GM12878 (cell line): ENCODE results near the gene RIC3. TPM values are rescaled to one million over a fixed set of nuclear protein-coding genes. Genes with fewer than 3 reads are reported as not detected.

Experiments
- ATAC-seq: fragments of 200-7000 bp; cut with Tn5 transposase; 3 replicates; pipeline ENCODE4 v1.9.1; 2020; ENCODE audit warnings: mild to moderate bottlenecking, moderate library complexity
- BruUV-seq: library from RNA; stranded (reverse); fragments of 400-500 nt; replicated peaks from 2 replicates; lab custom pipeline; 2021; lab: Mats Ljungman, UMichigan
- CTCF ChIA-PET: fragments of 300-600 bp; sonication (Branson Sonifier 250); formaldehyde crosslinking; extraction: SDS; loops from one replicate; lab custom pipeline; 2021; ENCODE audit warnings: inconsistent platforms; lab: Yijun Ruan, JAX
- POLR2A ChIA-PET: fragments of 350-600 bp; formaldehyde crosslinking; extraction: SDS; loops from one replicate; lab custom pipeline; 2021; ENCODE audit warnings: inconsistent platforms; lab: Charles Lee
- RAD21 ChIA-PET: fragments of 300-600 bp; sonication (Branson Sonifier 250); formaldehyde crosslinking; loops from one replicate; lab custom pipeline; 2023; ENCODE audit warnings: antibody characterized with exemption; ENCODE audit not compliant: unreplicated experiment; lab: Charles Lee
- SMC1A ChIA-PET: fragments of 300-600 bp; sonication (Branson Sonifier 250); formaldehyde crosslinking; loops from one replicate; lab custom pipeline; 2023; ENCODE audit not compliant: unreplicated experiment, uncharacterized antibody; lab: Charles Lee
- DNase-seq: peaks from one replicate; pipeline ENCODE4 v3.0.0-alpha.2; 2011; ENCODE audit warnings: low read depth, low spot score
- FAIRE-seq: peaks from 3 replicates; lab custom pipeline; 2011; peaks lifted over from hg19 to GRCh38; lab: Jason Lieb, UNC
- H2AFZ ChIP-seq: 2 replicates; pipeline ENCODE4 v1.6.0; 2011; ENCODE audit warnings: low read depth, low read length, control low read depth; ENCODE audit not compliant: control insufficient read depth
- H3K27ac ChIP-seq: 2 replicates; pipeline ENCODE4 v1.5.1; 2011; ENCODE audit warnings: control low read depth; ENCODE audit not compliant: control insufficient read depth, insufficient read depth
- H3K27me3 ChIP-seq, 2 experiments: replicated peaks in 1 of 2; 2 replicates each; pipeline versions ENCODE4 v1.6.0 to v1.6.1; 2011; ENCODE audit warnings: low read length in 1 of 2; ENCODE audit not compliant: control insufficient read depth in 2 of 2, insufficient read depth in 2 of 2
- H3K36me3 ChIP-seq, 2 experiments: 2 replicates each; pipeline ENCODE4 v1.5.1; 2011; ENCODE audit warnings: low read length in 1 of 2; ENCODE audit not compliant: control insufficient read depth in 2 of 2, insufficient read depth in 2 of 2
- H3K4me1 ChIP-seq: 2 replicates; pipeline ENCODE4 v1.6.1; 2011; ENCODE audit warnings: mild to moderate bottlenecking, low read length, moderate library complexity, mixed read lengths; ENCODE audit not compliant: control insufficient read depth, insufficient read depth
- H3K4me2 ChIP-seq: 2 replicates; pipeline ENCODE4 v1.6.0; 2011; ENCODE audit warnings: control low read depth; ENCODE audit not compliant: control insufficient read depth, insufficient read depth
- H3K4me3 ChIP-seq: fragments of 200-600 bp; sonication (generic); 2 replicates; pipeline ENCODE4 v1.5.1; 2016
- H3K79me2 ChIP-seq: 2 replicates; pipeline ENCODE4 v1.6.0; 2011; ENCODE audit warnings: low read length; ENCODE audit not compliant: control insufficient read depth, insufficient read depth
- H3K9ac ChIP-seq: 2 replicates; pipeline ENCODE4 v1.8.0; 2011; ENCODE audit warnings: low read length, control low read depth, mixed read lengths; ENCODE audit not compliant: control insufficient read depth, insufficient read depth
- H3K9me3 ChIP-seq: replicated peaks from 3 replicates; pipeline ENCODE4 v1.5.1; 2011; ENCODE audit warnings: mild to moderate bottlenecking, low read length; ENCODE audit not compliant: control insufficient read depth, insufficient read depth
- H4K20me1 ChIP-seq: 2 replicates; pipeline ENCODE4 v1.6.0; 2011; ENCODE audit not compliant: control insufficient read depth, insufficient read depth
- CBX3 ChIP-seq: fragments of 200-600 bp; sonication (generic); IDR thresholded peaks from 2 replicates; pipeline ENCODE4 v1.6.1; 2016; ENCODE audit warnings: low read depth, borderline replicate concordance
- KDM1A ChIP-seq: fragments of 200-600 bp; sonication (generic); IDR thresholded peaks from 2 replicates; pipeline ENCODE4 v1.6.1; 2016; ENCODE audit warnings: borderline replicate concordance
- LARP7 ChIP-seq: fragments of 450-650 bp; IDR thresholded peaks from 2 replicates; pipeline ENCODE4 v1.6.1; 2017; ENCODE audit warnings: mild to moderate bottlenecking
- RAD21 ChIP-seq: IDR thresholded peaks from 2 replicates; pipeline ENCODE4 v1.6.1; 2011; ENCODE audit warnings: mild to moderate bottlenecking, low read depth, low read length, moderate library complexity; ENCODE audit not compliant: insufficient read depth
- SREBF2 ChIP-seq: IDR thresholded peaks from 2 replicates; pipeline ENCODE4 v1.6.1; 2012; ENCODE audit warnings: mild to moderate bottlenecking, low read length
- SRF ChIP-seq, 2 experiments: IDR thresholded peaks; 2 replicates each; pipeline ENCODE4 v1.6.1; 2011; ENCODE audit warnings: low read depth in 2 of 2, low read length in 2 of 2, mild to moderate bottlenecking in 1 of 2, moderate library complexity in 1 of 2
- ZBTB40 ChIP-seq: fragments of 450-650 bp; IDR thresholded peaks from 2 replicates; pipeline ENCODE4 v1.6.1; 2016; ENCODE audit warnings: mild to moderate bottlenecking, moderate library complexity, borderline replicate concordance
- WGBS: methylation state at CpG from one replicate; pipeline ENCODE4 v1.1.6; 2016; ENCODE audit warnings: low lambda C conversion rate; ENCODE audit not compliant: insufficient replicate concordance, insufficient coverage; ENCODE audit errors: missing lambda C conversion rate; 5-methylcytosine and 5-hydroxymethylcytosine counted together
- in situ Hi-C: fragments of 300-500 bp; cut with MboI; formaldehyde crosslinking; loops from 9 replicates; pipeline ENCODE4 v1.14.3; 2018; ENCODE audit warnings: mixed read lengths
- intact Hi-C: fragments of 100-400 bp; cut with micrococcal nuclease; formaldehyde crosslinking; loops from one replicate; pipeline ENCODE4 v1.14.2; 2022; ENCODE audit not compliant: unreplicated experiment
- polyA plus RNA-seq, 11 experiments: library from polyadenylated mRNA; depleted of rRNA in 4 of 11; unstranded in 6 of 11; stranded (reverse) in 5 of 11; fragments of >200 nt; fragmentation: Nextera tagmentation in 4 of 11; fragmentation: Illumina TruSeq in 1 of 11; extraction: Ambion mirVana in 4 of 11; extraction: Trizol in 1 of 11; gene quantifications; 1 replicate in 1 of 11; 2 replicates in 10 of 11; pipeline versions ENCODE4 v1.2.1 to v1.2.3, GENCODE V29; 2011 to 2016; ENCODE audit warnings: inconsistent platforms in 2 of 11, missing spikeins in 2 of 11, low read depth in 1 of 11
- total RNA-seq, 4 experiments: library from RNA; depleted of rRNA in 3 of 4; stranded (reverse); fragments of >200 nt in 3 of 4; fragmentation: Illumina TruSeq in 1 of 4; extraction: Trizol in 1 of 4; gene quantifications; 2 replicates each; pipeline versions ENCODE4 v1.2.1 to v1.2.3, GENCODE V29; 2013 to 2021

Gene RIC3
- total and polyA plus RNA-seq, 10 of the 15 experiments (the other 5 are each of a cell fraction or from before 2014, with no cell fraction given): 0.90 to 8.9 (median 2.2) TPM

GRCh38 chr11:8066036-8066910 is 102.6 kb downstream of the RIC3 start (continued):
- TF ChIP-seq SRF (IDR thresholded peaks at IDR 0.05; ENCODE audit: low read depth in 2 of 2, low read length in 2 of 2) (no peak), SREBF2 (no peak), KDM1A (no peak)

GRCh38 chr11:8065031-8065430 is 103.8 kb downstream of the RIC3 start:
- WGBS: 6% methylated on average over 2 of the region's 2 CpGs
- no peak overlapping the region for H3K4me3 ChIP-seq
- no peak for ATAC-seq
- ChIA-PET SMC1A (no interaction called here), CTCF (no interaction called here), POLR2A (no interaction called here), RAD21 (no interaction called here)
- H2AFZ ChIP-seq: no peak overlapping the region
- intact Hi-C loops (no loop called here), in situ Hi-C loops (no loop called here)
- H3K27ac ChIP-seq: no peak overlapping the region
- H3K27me3 ChIP-seq: peaks cover 2 to 3% of the 10 kb centered on the region in 2 experiments; a peak in 3 of 4 replicates
- no peaks in the 10 kb centered on the region for H3K4me1 ChIP-seq
- no peak overlapping the region for H3K9ac ChIP-seq
- no peak overlapping the region for H3K4me2 ChIP-seq
- H3K36me3 ChIP-seq: no peaks in the 10 kb centered on the region
- no peak for FAIRE-seq
- no peaks in the 10 kb centered on the region for H3K9me3 ChIP-seq
- no TSS peak for BruUV-seq
- no peaks in the 10 kb centered on the region for H4K20me1 ChIP-seq
- no peak for DNase-seq
- no peaks in the 10 kb centered on the region for H3K79me2 ChIP-seq
- TF ChIP-seq LARP7 (no peak), CBX3 (no peak), RAD21 (no peak), ZBTB40 (no peak)
